Left kidney (tissue), 2 donors: Measurements from ENCODE around the gene KIAA1755. TPM values are rescaled to one million over a fixed set of nuclear protein-coding genes. Genes with fewer than 3 reads are reported as not detected.
A peak's percentile ranks its signal among the peaks of the same experiment; 100 is the strongest.

ENCODE experiments used
- DNase-seq: peaks from one replicate; pipeline ENCODE4 v3.0.0-alpha.2; 2013
- polyA plus RNA-seq: library from polyadenylated mRNA; unstranded; fragments of 120-200 nt; gene quantifications from one replicate; pipeline ENCODE4 v1.2.1, GENCODE V29; 2013; ENCODE audit not compliant: insufficient read length

KIAA1755 gene
- polyA plus RNA-seq, 1 donor: 2.1 TPM

- DNase-seq: no peak
These were observed 19.3 kb downstream of the KIAA1755 start for GRCh38 chr20:38241201-38241600.

GRCh38 chr20:38239441-38239840 is 21.1 kb downstream of the KIAA1755 start:
- no peak for DNase-seq

- DNase-seq: no peak
These were observed 21.7 kb downstream of the KIAA1755 start for GRCh38 chr20:38238829-38239228.

GRCh38 chr20:38237381-38237780 is 23.2 kb downstream of the KIAA1755 start:
- no peak for DNase-seq

- no peak for DNase-seq
These were observed 28.9 kb downstream of the KIAA1755 start for GRCh38 chr20:38231531-38232121.

GRCh38 chr20:38230957-38231526 is 29.5 kb downstream of the KIAA1755 start:
- DNase-seq: no peak

- DNase-seq: no peak
These were observed 30.3 kb downstream of the KIAA1755 start for GRCh38 chr20:38230253-38230551.

GRCh38 chr20:38229376-38230252 is 30.9 kb downstream of the KIAA1755 start:
- no peak for DNase-seq

GRCh38 chr20:38228436-38228835 is 32.1 kb downstream of the KIAA1755 start:
- DNase-seq: no peak

- DNase-seq: no peak
These were observed 32.8 kb downstream of the KIAA1755 start for GRCh38 chr20:38227420-38228360.

- DNase-seq: no peak
These were observed 34.0 kb downstream of the KIAA1755 start for GRCh38 chr20:38226553-38226952.

- no peak for DNase-seq
These were observed 34.7 kb downstream of the KIAA1755 start for GRCh38 chr20:38225900-38226263.

GRCh38 chr20:38225240-38225899 is 35.2 kb downstream of the KIAA1755 start:
- DNase-seq: no peak

GRCh38 chr20:38224531-38224930 is 36.0 kb downstream of the KIAA1755 start:
- DNase-seq: no peak

GRCh38 chr20:38223743-38224100 is 36.8 kb downstream of the KIAA1755 start:
- DNase-seq: no peak

GRCh38 chr20:38222923-38223742 is 37.4 kb downstream of the KIAA1755 start:
- DNase-seq: no peak

GRCh38 chr20:38222231-38222922 is 38.2 kb downstream of the KIAA1755 start:
- DNase-seq: no peak

GRCh38 chr20:38221119-38221589 is 39.4 kb downstream of the KIAA1755 start:
- DNase-seq: peak; percentile 66

- no peak for DNase-seq
These were observed 39.9 kb downstream of the KIAA1755 start for GRCh38 chr20:38220587-38221118.
